GM21515 (cell line): ENCODE measurements around the gene NUAK2.

Source experiments
- ATAC-seq: cut with Tn5 transposase; IDR thresholded peaks from one replicate; pipeline ENCODE4 v1.9.1; 2021; ENCODE audit not compliant: unreplicated experiment

The NUAK2 gene

GRCh38 chr1:205319081-205320018 lies 2.2 kb downstream of the NUAK2 start:
- no peak for ATAC-seq

- no peak for ATAC-seq
These were observed 3.1 kb downstream of the NUAK2 start for GRCh38 chr1:205318231-205318991.

- ATAC-seq = no peak
These were observed 4.1 kb downstream of the NUAK2 start for GRCh38 chr1:205317311-205317917.

GRCh38 chr1:205316161-205316566 lies 5.4 kb downstream of the NUAK2 start:
- ATAC-seq = no peak

- no peak for ATAC-seq
These were observed 6.4 kb downstream of the NUAK2 start for GRCh38 chr1:205315008-205315618.

GRCh38 chr1:205313563-205314308 lies 7.8 kb downstream of the NUAK2 start:
- ATAC-seq = no peak

- ATAC-seq = no peak
These were observed 8.5 kb downstream of the NUAK2 start for GRCh38 chr1:205312866-205313562.

- ATAC-seq = no peak
These were observed 10.4 kb downstream of the NUAK2 start for GRCh38 chr1:205310976-205311704.

GRCh38 chr1:205309741-205310140 lies 11.8 kb downstream of the NUAK2 start:
- ATAC-seq = no peak

- no peak for ATAC-seq
These were observed 14.5 kb downstream of the NUAK2 start for GRCh38 chr1:205306929-205307566.

- no peak for ATAC-seq
These were observed 16.9 kb downstream of the NUAK2 start for GRCh38 chr1:205304695-205305070.

GRCh38 chr1:205304046-205304694 lies 17.4 kb downstream of the NUAK2 start:
- ATAC-seq = no peak

- ATAC-seq = no peak
These were observed 18.2 kb downstream of the NUAK2 start for GRCh38 chr1:205303247-205303888.

- ATAC-seq = no peak
These were observed 19.5 kb downstream of the NUAK2 start for GRCh38 chr1:205301842-205302588.

- no peak for ATAC-seq
These were observed 20.2 kb downstream of the NUAK2 start for GRCh38 chr1:205301205-205301821.

- ATAC-seq = no peak
These were observed 21.4 kb downstream of the NUAK2 start for GRCh38 chr1:205300149-205300548.
